Right ventricle myocardium superior (tissue), 1 donor: ENCODE results near the gene CAPN14. TPM values are rescaled to one million over a fixed set of nuclear protein-coding genes. Genes with fewer than 3 reads are reported as not detected.

Source experiments
- ATAC-seq: fragments of 200-7000 bp; cut with Tn5 transposase; one replicate; pipeline ENCODE4 v1.9.1; 2020; ENCODE audit warnings: mild to moderate bottlenecking; ENCODE audit not compliant: poor library complexity
- DNase-seq: peaks from one replicate; pipeline ENCODE4 v3.0.0-alpha.2; 2020
- intact Hi-C: fragments of 100-400 bp; cut with DNase I; formaldehyde crosslinking; loops from one replicate; pipeline ENCODE4 v1.11.2; 2022
- total RNA-seq: library from RNA; stranded (reverse); fragmentation: NEBNext Ultra II Directional; extraction: Animal tissue kit (Norgen Biotek cat#: 25700); gene quantifications from one replicate; pipeline ENCODE4 v1.2.1, GENCODE V29; 2021
- donor health status: DM: no; HTN: yes; CAD: no; lungs with severe emphysema.

The CAPN14 gene
- total RNA-seq, 1 donor from 2014 or later, result 0.32 TPM

DNA sequence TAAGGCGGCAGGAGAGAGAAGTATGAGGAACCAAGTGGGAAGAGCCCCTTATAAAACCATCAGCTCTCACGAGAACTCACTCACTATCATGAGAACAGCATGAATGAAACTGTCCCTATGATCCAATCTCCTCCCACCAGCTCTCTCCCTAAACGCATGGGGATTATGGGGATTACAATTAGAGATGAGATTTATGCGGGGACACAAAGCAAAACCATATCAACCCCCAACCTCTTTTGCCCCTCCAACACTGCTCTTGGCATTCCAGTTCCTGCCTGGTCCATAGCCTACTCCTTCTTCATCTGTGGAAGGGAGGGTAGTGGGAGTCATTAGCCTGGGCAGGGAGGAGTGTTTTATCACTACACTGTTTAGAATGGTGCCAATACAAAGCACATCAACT lies 15.3 kb upstream of the CAPN14 start:
- ATAC-seq, result no peak
- intact Hi-C loops, result loop anchor here (10.0 kb wide), 1 partner anchor 92 kb away; no protein-coding TSS in a partner anchor
- DNase-seq, result no peak

DNA sequence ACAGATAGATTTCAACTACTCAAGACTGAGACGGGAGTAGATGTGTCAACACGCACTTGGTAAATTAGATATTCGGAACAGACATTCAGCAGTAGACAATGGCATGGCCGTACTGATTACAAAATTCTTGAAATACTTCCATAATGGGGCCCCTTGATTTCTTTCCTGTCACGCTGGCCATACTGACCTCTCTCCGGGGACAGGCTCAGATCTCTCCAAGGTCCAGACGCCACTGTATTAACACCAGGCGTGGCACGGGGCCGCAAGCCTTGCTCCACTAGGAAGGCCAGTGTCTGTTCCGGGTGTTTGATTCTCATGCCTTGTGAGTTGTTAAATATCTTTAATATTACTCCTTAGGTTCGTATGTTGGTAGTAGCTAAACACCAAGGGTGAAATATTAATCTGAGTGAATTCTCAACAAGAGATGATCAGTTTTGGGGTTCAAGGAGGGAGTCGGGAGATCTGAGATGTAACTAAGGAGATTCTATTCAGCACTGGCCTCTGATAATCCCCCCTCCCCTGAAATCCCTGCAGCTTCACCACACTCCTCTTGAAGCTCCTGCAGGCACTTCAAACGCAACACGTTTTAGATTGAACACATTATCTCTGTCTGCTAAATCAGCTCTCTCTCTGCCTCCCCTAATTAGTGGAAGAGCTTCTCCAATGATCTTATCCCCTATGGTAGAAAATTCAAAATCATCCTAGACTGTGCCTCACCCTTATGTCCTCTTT lies 14.4 kb upstream of the CAPN14 start:
- ATAC-seq (peak; percentile 57), DNase-seq (peak; percentile 68)
- intact Hi-C loops, result loop anchor here (10.0 kb wide), 1 partner anchor 93 kb away; no protein-coding TSS in a partner anchor

DNA sequence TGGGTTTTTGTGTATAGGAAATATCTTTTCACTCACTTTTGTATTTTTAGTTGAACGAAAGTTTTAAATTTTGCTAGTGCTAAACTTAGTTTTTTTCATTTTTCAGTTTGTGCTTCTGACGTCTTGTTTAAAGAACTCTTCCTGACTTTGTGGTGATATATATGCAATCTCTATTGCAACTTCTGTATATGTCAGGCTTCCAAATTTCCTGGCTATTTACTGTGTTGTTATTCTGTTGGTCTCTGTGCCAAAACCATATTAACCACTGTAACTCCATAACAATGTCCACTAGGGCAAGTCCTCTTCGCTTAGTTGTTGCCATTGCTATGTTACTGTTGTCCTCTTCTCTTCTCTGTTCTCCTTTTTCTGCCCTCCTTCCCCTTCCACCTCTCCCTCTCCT lies 13.4 kb upstream of the CAPN14 start:
- intact Hi-C loops, result loop anchor here (10.0 kb wide), 1 partner anchor 94 kb away; no protein-coding TSS in a partner anchor

DNA sequence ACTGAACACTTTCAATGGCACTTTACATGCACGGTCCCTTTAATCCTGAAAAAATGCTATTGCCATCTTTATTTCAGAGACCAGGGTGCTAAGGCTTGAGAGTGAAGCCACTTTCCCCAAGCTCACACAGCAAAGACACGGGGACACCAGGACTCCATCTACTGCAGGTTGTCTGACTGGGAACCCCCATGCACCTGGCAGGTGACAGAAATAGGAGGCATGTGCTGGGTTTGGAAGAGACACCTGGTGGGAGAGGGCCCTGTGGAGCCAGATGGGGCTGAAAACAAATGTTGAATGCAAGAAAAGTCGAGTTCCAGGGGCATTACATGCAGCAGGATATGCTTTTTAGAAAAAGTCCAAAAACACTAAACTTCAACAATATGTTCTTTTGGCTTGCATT lies 11.4 kb upstream of the CAPN14 start:
- ATAC-seq (no peak), DNase-seq (no peak)
- intact Hi-C loops, result no loop called here

More for the DNA sequence above, 13.4 kb upstream of the CAPN14 start:
- ATAC-seq (no peak), DNase-seq (no peak)

DNA sequence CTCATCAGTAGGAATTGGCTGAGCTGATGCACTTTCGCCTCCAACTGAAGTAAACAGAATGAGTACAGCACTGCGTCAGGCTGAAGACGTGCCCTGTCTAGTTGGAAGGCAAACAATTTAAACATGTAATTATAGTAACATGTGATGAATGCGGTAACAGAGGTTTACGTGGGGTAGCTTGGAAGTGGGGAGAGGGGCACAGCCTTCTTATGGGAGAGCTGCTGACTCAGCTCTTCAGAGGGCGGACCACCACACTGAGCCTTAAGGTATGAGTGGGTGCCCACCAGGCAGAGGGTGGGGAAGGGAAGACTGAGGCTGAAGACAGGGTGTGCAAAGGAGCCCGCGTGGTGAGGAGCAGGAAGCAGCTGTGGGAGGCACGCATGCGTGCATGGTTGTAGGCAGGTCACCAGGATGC lies 10.4 kb upstream of the CAPN14 start:
- ATAC-seq, result peak; percentile 54
- intact Hi-C loops, result no loop called here
- DNase-seq, result no peak

DNA sequence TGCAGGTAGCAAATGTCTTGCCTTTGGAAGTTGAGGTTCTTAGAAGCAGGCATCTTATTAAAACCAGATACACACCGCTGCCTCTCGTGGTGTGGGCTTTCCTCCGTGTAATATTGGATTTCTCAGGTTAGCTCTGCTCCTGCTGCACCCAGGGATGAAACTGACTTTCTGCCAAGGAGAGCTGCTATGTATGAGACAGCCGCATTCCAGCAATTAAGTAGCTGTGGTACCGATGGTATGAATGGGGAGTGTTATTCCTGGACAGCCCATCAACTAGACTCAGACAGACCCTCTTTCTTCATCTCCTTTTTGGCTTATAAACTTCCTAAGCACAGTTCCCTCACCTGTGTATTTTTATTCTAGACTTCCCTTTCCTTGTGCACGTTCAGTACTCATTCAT lies 9.8 kb upstream of the CAPN14 start:
- no peak for DNase-seq
- ATAC-seq, result peak; percentile 5
- intact Hi-C loops, result no loop called here

DNA sequence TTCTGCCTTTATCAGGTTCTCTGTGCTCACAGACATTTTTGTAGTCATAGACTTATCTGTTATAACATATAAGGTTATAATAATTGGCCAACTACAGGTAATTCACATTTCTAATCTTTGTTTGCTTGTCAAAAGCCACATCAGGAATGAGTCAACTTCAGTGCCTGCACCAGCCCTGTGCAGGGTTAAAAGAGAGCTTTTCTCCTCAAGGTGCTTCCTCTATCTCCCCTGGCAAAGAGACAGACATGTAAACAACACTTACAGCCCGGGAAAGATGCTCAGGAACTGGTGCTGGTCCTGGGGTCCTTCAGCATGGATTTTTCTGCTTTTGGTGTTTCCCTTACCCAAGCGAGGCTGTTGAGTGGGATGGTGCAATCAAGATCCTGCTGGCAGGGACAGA lies 9.0 kb upstream of the CAPN14 start:
- intact Hi-C loops, result no loop called here
- no peak for DNase-seq
- ATAC-seq, result no peak

DNA sequence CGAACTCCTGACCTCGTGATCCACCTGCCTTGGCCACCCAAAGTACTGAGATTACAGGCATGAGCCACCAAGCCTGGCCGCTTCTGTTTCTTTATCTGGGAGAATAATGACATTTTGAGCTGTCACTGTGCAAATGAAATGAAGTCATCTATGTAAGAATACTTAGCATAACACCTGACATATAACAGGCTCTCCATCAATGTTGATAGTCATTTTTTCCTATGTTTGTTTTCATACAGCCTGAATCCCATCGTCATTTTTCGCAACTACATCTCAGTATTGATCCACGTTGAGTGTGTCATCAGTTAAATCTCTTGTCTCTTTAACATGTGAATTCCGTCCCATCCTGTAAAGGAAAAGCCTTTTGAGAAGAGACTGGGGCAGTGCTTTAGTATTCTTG lies 6.4 kb upstream of the CAPN14 start:
- intact Hi-C loops, result no loop called here
- DNase-seq (no peak), ATAC-seq (no peak)

DNA sequence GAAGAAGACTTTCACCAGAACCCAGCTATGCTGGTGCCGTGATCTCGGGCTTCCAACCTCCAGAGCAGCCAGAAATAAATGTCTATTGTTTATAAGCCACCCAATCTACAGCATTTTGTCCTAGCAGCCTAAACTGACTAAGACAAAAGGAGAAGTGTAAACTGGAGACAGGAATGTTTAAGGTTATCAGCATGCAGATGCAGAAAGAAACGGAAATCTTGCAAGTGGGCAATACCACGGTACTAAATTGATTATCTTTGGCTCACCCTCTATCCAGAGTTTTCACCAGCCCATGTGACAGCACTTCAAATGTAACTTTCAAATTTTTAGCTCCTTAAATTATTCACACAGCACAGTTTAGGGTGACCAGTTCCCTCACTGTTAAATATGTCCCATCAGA lies 5.7 kb upstream of the CAPN14 start:
- ATAC-seq, result no peak
- no peak for DNase-seq

DNA sequence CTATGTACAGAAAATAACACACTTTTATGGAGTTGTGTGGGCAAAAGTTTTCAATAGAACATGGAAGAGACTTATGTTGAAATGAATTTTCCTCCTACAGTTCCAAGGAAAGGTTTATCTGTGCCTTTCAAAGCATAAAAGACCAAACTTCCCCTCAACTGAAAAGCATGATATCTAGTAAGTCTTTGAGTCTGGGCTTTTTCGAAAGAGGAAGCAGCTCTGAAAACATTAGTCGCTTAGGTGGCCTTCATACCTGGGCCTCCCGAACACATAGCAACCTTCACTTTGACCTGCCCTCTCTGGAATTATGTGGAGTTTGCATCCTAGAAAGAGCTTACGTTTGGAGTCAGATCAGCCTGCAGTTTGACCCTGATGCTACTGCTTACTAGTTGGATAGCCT lies 4.8 kb upstream of the CAPN14 start:
- intact Hi-C loops, result no loop called here
- DNase-seq (no peak), ATAC-seq (no peak)

More for the DNA sequence above, 5.7 kb upstream of the CAPN14 start:
- intact Hi-C loops, result no loop called here

DNA sequence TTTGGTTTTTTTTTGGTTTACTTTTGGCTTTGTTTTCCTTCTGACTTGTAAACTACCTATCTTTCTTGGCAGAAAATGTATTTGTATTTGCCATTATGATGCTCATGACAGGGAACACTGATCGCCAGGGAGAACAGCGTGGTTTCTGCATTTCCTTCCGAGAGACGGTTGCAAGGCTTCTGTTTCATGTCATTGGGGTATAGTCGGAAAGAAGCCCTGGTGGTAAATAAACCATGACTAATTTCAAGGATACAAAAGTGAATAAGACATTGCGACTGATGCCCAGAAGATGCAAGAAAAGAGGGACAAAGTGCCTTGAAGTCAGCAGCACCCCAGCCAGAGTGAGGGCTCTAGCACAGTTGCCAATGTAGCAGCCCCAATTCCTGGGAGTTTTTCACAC lies 4.2 kb upstream of the CAPN14 start:
- intact Hi-C loops, result no loop called here
- no peak for ATAC-seq
- no peak for DNase-seq

DNA sequence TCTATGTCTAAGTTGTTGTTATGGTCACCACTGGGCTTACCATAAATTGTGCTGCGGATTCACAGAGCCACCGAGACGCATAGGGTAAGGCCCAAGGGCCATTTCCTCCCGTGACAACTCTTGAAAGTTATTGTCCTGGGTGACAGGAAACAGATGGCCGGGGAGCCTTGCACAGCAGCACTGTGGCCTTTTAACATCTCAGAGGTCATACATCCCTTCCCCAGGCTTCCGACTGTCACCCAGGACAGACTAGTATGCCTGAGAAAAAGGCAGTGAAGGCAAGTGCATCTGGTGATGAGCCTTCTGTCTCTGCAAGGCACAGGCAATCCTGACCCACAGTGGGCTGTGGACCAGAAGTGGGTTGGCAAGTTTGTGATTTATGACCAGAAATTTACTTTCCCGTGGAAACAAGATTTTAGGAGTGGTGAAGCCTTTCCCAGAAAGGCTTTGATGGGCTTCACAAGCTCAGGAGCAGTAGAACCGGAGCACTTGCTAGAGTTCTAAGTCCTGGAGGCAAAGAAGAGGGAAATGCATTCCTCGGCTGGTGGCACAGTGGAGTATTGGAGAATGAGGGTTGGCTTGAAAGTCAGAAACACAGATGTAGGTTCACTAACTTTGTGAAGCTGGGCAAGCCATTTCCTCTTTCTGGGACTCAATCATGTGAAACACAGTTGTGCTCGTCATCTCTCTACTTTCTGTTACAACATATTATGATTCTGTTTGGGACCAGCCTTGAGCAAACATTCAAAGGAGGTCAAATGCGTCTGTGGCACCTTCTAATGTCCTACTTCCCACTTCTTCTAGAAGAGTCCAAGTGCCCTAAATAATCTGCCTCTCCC lies 2.0 kb upstream of the CAPN14 start:
- intact Hi-C loops, result no loop called here
- DNase-seq (no peak), ATAC-seq (peak; percentile 68)

DNA sequence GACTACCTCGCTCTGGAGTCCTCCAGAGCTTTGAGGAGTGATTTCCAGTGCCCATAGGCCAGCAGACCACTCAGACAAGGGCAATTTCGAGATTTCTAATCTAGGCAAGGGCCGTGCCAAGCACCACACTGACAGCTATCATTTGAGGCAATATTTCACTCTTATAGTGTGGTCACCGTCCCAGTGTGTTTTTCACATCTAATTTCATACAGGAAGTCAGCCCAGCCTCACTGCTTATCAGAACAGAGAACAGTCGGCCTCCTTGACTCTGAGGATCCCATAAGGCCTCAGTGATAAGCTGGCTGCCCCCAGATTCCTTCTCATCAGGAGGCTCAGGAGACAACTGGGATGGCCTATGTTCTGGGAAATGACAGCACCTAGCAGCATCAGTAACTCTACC lies 581 bp downstream of the CAPN14 start:
- intact Hi-C loops, result no loop called here
- no peak for DNase-seq
- ATAC-seq, result no peak

DNA sequence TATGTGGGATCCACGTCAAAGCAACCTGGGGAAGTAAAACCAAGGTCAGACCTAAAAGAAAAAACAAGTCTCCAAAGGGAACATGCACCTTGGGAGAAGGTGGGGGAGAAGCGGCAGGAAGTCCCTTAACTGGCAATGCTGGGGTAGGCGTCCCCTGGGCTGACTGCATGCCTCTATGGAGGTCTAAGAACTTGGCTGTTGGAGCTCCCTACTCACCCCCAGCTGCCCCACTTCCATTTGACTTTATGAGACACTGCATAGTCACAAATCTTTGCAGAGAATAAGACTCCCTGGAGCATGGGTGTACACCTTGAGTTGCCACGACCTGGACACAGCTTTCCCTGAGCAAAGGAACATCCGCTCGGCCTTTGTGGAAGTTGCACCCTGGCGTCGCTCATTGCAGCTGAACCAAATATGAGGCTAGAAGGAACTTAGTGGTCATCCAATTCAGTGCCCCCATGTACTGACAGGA lies 2.8 kb downstream of the CAPN14 start:
- ATAC-seq, result no peak
- DNase-seq, result no peak
- intact Hi-C loops, result no loop called here

DNA sequence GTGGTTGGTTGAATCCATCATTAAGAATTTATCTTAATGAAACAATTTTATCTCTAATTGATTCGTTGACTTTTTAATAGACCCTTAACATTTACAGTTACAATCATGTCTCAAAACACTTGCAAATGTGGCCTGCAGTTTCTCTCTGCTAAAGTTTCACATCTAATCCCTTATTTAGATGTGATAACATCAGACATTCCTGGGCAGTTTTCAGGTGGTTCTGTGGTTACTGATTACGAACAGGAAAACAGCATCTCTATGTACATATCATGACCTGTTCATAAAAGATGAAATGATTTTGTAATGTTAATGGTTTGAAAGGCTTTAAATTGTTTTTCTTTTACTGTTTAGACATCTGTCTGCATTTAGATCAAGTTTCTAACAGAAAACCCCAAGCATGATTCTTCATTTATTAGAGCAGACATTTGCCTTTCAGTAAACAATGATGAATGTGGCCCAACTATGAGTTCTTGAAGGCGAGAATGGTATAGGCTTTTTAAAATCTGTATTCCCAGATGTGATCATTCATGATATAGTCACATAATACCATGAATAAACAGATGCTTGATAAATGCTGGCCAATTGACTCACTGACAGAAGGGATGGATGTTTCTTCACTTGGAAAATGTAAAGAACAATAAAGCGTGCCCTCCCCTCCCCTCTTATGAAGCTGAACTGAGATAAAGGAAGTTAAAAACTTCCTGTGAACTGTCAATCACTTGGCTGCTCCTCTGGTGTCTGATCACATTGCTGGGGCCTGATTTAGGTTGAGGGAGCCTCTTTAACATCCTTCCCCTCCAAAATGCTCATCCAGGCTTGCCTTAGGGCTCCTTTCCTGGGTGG lies 3.5 kb downstream of the CAPN14 start:
- DNase-seq, result no peak
- ATAC-seq, result no peak
- intact Hi-C loops, result no loop called here

DNA sequence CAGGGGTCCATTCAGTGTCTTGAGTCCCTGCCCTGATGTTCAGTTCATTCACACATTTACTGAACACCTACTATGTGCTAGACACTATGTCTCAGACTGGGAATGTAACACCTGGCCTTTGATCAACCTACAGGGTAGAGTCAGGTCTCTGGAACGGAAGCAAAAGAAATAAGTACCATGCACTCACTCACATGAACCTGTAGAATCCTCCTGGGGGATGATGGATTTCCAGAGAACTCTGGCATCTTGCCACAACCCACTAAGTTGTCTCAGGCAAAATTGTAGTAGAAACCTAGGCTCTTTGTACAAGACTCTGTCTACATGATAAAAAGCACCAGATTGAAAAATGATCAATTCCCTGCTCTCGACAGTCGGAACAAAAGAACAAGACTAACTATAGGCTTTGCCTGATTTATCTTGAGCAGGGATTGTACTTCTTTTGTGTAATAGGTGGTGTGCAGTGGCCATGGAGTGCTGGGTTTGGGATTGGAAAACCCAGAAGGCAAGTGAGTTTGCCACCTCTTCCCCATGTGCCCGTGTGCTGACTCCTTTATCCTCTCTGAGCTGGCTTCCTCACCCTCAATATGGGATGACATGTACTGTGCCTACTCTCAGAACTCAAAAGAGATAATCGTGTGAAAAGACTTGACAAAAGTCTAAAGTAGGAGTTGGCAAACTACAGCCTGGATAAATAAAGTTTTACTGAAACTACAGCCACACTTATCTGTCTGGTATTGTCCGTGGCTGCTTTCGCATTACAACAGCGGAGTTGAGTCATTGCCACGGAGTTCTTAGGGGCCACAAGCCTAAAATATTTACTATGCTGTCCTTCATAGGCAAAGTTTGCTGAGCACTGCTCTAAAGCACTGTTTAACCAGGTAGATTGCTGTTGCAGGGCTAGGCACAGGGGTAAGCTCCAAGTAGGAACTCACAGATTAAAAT lies 4.4 kb downstream of the CAPN14 start:
- DNase-seq (no peak), ATAC-seq (peak; percentile 76)
- intact Hi-C loops, result no loop called here

DNA sequence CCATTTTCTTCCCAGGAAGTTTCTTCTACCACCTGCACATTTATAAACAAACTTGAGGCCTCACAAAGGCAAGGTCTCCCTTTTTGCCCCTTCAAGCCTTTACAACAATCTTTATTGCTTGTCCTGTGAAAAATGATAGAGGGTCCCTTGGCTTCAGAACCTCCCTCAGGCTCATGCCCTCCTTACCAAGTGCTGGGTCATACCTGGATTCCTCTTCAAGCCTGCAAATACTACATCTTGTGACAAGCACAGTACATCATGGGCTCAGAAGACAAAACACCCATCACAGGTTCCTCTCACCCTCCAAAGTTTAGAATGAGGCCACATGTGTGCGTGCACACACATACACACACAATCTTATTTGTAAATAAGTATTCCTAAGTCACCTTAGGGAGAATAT lies 9.1 kb downstream of the CAPN14 start:
- DNase-seq (no peak), ATAC-seq (no peak)
- intact Hi-C loops, result no loop called here

DNA sequence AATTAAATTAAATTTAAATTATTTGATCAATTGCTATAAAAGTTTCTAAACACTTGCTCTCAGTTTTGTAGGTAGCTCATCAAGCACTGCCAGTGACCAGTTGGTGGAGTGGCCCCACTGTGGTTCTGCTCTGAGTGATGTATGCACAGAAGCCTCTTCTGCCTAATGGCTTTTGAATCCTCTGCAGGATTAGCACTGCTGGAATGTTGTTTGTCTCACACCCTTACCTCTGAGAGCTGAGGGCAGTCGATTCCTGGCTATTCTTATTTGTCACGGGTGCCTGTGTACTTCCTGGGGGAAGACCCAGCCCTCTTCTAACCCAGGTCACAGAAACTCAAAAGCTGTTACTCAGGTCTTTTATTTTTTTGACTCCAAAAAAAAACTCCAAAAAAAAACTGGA lies 9.5 kb downstream of the CAPN14 start:
- ATAC-seq (peak; percentile 38), DNase-seq (no peak)
- intact Hi-C loops, result no loop called here
